CD4-positive, alpha-beta T cell (primary cell): ENCODE results near the gene PSMD9. TPM values are rescaled to one million over a fixed set of nuclear protein-coding genes. Genes with fewer than 3 reads are reported as not detected.

Experiments
- ATAC-seq: fragments of 200-7000 bp; cut with Tn5 transposase; one replicate; pipeline ENCODE4 v1.10.0; 2022; ENCODE audit warnings: mild to moderate bottlenecking; ENCODE audit not compliant: poor library complexity
- CTCF ChIA-PET: fragments of 350-600 bp; sonication (Branson Sonifier 250); formaldehyde crosslinking; loops from one replicate; lab custom pipeline; 2021; ENCODE audit warnings: antibody characterized with exemption, inconsistent platforms; lab: Charles Lee
- POLR2A ChIA-PET: fragments of 350-600 bp; sonication (Branson Sonifier 250); formaldehyde crosslinking; loops from one replicate; lab custom pipeline; 2021; ENCODE audit warnings: antibody characterized with exemption, inconsistent platforms; lab: Charles Lee
- DNase-seq, 14 experiments: peaks; one replicate each; pipeline ENCODE4 v3.0.0-alpha.2; 2013 to 2020; ENCODE audit warnings: mixed read lengths in 2 of 14
- H3K27ac ChIP-seq, 2 donors: one replicate each; pipeline versions ENCODE4 v1.5.1 to v1.7.0; 2013; ENCODE audit warnings: low read length in 2 of 2, low read depth in 1 of 2, mild to moderate bottlenecking in 1 of 2
- H3K27me3 ChIP-seq, 2 experiments: 1 replicate in 1 of 2; 2 replicates in 1 of 2; pipeline versions ENCODE4 v1.6.1 to v1.7.0; 2013; ENCODE audit warnings: low read length in 2 of 2, control low read depth in 1 of 2, mild to moderate bottlenecking in 1 of 2, moderate library complexity in 1 of 2; ENCODE audit not compliant: insufficient read depth in 2 of 2, control insufficient read depth in 1 of 2
- H3K36me3 ChIP-seq: one replicate; pipeline ENCODE4 v1.6.1; 2013; ENCODE audit warnings: low read length, control low read depth; ENCODE audit not compliant: insufficient read depth
- H3K4me1 ChIP-seq: one replicate; pipeline ENCODE4 v1.6.1; 2013; ENCODE audit warnings: low read length, control low read depth; ENCODE audit not compliant: insufficient read depth
- H3K4me3 ChIP-seq: one replicate; pipeline ENCODE4 v1.5.1; 2013; ENCODE audit warnings: mild to moderate bottlenecking, low read length, moderate library complexity
- H3K9me3 ChIP-seq, 2 experiments: 1 replicate in 1 of 2; 2 replicates in 1 of 2; pipeline versions ENCODE4 v1.6.1 to v1.7.0; 2013; ENCODE audit warnings: low read length in 2 of 2, mild to moderate bottlenecking in 2 of 2, control low read depth in 1 of 2, moderate library complexity in 1 of 2; ENCODE audit not compliant: control insufficient read depth in 1 of 2, insufficient read depth in 1 of 2
- H3K27ac Mint-ChIP-seq: one replicate; pipeline ENCODE4 v1.8.0; 2020; ENCODE audit warnings: mixed read lengths
- H3K27me3 Mint-ChIP-seq: one replicate; pipeline ENCODE4 v1.8.0; 2021; ENCODE audit warnings: mixed read lengths
- H3K36me3 Mint-ChIP-seq: one replicate; pipeline ENCODE4 v1.8.0; 2021; ENCODE audit warnings: low read depth, mixed read lengths
- H3K4me1 Mint-ChIP-seq: one replicate; pipeline ENCODE4 v1.8.0; 2021; ENCODE audit warnings: low read depth, mixed read lengths
- H3K4me3 Mint-ChIP-seq: one replicate; pipeline ENCODE4 v1.8.0; 2020; ENCODE audit warnings: mild to moderate bottlenecking, mixed read lengths
- H3K9me3 Mint-ChIP-seq: one replicate; pipeline ENCODE4 v1.8.0; 2020; ENCODE audit warnings: mixed read lengths
- CTCF ChIP-seq: fragments of 200-600 bp; IDR thresholded peaks from one replicate; pipeline ENCODE4 v1.8.0; 2022; ENCODE audit warnings: antibody characterized with exemption, mild to moderate bottlenecking
- intact Hi-C, 2 experiments: fragments of 100-400 bp; cut with DNase I in 1 of 2; cut with micrococcal nuclease in 1 of 2; formaldehyde crosslinking; loops; one replicate each; pipeline versions ENCODE4 v1.15.1 to v1.9.0; 2023 to 2025; cut with DNase I, micrococcal nuclease
- total RNA-seq, 174 experiments: library from RNA in 2 of 174; stranded (reverse) in 2 of 174; gene quantifications; one replicate each; pipeline ENCODE4 v1.2.3 and lab custom pipeline; 2021 to 2026

The PSMD9 gene
- total RNA-seq, 2 experiments from 2014 or later = 29.5 to 31.8 TPM

DNA sequence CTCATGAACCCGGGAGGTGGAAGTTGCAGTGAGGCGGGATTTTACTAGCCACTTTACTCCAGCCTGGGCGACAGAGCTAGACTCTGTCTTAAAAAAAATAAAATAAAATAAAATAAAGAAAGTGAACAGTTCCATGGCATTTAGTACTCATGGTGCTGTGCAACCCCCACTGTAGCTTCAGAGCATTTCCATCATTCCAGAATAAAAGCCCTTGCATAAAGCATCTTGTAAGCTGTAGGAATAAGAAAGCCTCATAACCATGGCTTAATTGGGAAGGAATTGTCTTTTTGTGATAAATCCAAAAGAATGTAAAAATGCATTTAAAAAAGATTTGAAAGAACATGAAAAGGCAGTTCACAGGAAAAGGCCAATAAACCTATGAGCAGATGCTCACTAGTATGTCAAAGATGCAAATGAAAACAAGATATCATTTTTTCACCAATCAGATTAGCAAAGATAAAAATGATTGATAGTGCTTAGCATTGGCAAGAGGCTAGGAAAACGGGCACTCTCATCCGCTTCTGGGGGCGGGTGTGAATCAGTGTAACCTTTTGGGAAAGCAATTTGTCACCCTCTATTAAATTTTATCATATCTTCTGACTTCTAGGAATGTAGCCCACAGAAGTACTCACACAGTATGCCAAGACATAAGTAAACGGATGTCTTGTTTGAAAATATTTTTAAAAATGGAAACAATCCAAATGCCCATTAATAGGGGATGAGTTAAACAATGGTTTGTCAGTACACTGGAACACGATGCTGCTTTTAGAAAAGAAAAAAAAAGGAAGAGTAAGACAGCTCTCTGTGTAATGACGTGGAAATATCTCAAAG is 76.4 kb downstream of the PSMD9 start:
- ATAC-seq (no peak), DNase-seq (no peak)
- intact Hi-C loops = no loop called here
- Mint-ChIP-seq H3K4me3 (no peak overlapping the region), H3K27me3 (no peaks in the 10 kb centered on the region), H3K27ac (no peak overlapping the region), H3K36me3 (no peaks in the 10 kb centered on the region), H3K4me1 (no peaks in the 10 kb centered on the region), H3K9me3 (no peaks in the 10 kb centered on the region)
- Histone ChIP-seq H3K27ac (no peak overlapping the region), H3K9me3 (no peaks in the 10 kb centered on the region), H3K36me3 (no peaks in the 10 kb centered on the region), H3K4me3 (no peak overlapping the region), H3K27me3 (no peaks in the 10 kb centered on the region), H3K4me1 (no peaks in the 10 kb centered on the region)
- ChIA-PET POLR2A (no interaction called here), CTCF (no interaction called here)
- TF ChIP-seq CTCF = no peak

DNA sequence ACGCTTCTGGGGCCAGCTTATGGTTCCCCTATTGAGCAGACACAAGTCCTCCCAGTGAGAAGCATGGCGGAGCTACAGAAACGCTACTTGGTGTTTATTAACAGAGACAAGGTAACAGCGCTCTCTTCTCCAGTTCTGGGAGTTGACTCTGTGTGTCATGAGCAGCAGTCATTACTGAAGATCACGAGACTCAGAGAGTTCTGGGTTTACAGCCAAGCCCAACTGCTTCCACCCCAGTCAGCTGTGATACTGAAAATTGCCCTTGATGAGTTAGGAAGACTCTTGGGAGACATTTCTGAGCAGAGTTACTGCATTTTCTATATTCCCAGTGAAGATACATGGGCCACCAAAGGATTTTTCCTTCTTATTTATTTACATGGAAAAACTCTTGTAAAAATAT is 78.4 kb downstream of the PSMD9 start:
- intact Hi-C loops = no loop called here
- POLR2A ChIA-PET = no interaction called here

More for the DNA sequence above, 78.4 kb downstream of the PSMD9 start:
- ATAC-seq = no peak
- H3K4me3 ChIP-seq = no peak overlapping the region
- H3K36me3 ChIP-seq = no peaks in the 10 kb centered on the region
- no peaks in the 10 kb centered on the region for H3K36me3 Mint-ChIP-seq
- no peak for DNase-seq
- H3K4me3 Mint-ChIP-seq = no peak overlapping the region
- H3K27ac ChIP-seq = no peak overlapping the region
- H3K4me1 ChIP-seq = no peaks in the 10 kb centered on the region
- no peaks in the 10 kb centered on the region for H3K27me3 ChIP-seq
- no peaks in the 10 kb centered on the region for H3K9me3 Mint-ChIP-seq
- no peaks in the 10 kb centered on the region for H3K9me3 ChIP-seq
- no peaks in the 10 kb centered on the region for H3K4me1 Mint-ChIP-seq
- CTCF ChIA-PET = no interaction called here
- no peaks in the 10 kb centered on the region for H3K27me3 Mint-ChIP-seq
- TF ChIP-seq CTCF = no peak
- H3K27ac Mint-ChIP-seq = no peak overlapping the region

Other genes starting within 250 kb of the PSMD9 start
- gene MORN3, start 219.1 kb upstream of the PSMD9 start, total RNA-seq = 10 to 100 TPM in 1 of 2 experiments, 1 to 10 TPM in 1; 9.8 to 11.9 TPM
- 1 to 10 TPM; 7.3 to 7.7 TPM for gene TMEM120B, start 176.0 kb upstream of the PSMD9 start, total RNA-seq
- gene RHOF, start 95.1 kb upstream of the PSMD9 start, total RNA-seq = 100 to 1,000 TPM; 155 to 164 TPM
- gene SETD1B, start 84.8 kb upstream of the PSMD9 start, total RNA-seq = 100 to 1,000 TPM; 146 to 151 TPM
- not detected for gene HPD, start 29.9 kb upstream of the PSMD9 start, total RNA-seq
- under 1 TPM; 0.28 to 0.33 TPM for gene CFAP251, start 29.8 kb downstream of the PSMD9 start, total RNA-seq
- 1 to 10 TPM; 3.5 to 4.4 TPM for gene BCL7A, start 133.1 kb downstream of the PSMD9 start, total RNA-seq
- 10 to 100 TPM; 98.0 to 99.3 TPM for gene MLXIP, start 190.0 kb downstream of the PSMD9 start, total RNA-seq